ENCODE measurements around the gene IGFBP6. TPM values are rescaled to one million over a fixed set of nuclear protein-coding genes. Genes with fewer than 3 reads are reported as not detected.
A peak's percentile ranks its signal among the peaks of the same experiment; 100 is the strongest.

Gene IGFBP6
- total RNA-seq, 1 experiment from 2014 or later: 6.4 TPM

DNA sequence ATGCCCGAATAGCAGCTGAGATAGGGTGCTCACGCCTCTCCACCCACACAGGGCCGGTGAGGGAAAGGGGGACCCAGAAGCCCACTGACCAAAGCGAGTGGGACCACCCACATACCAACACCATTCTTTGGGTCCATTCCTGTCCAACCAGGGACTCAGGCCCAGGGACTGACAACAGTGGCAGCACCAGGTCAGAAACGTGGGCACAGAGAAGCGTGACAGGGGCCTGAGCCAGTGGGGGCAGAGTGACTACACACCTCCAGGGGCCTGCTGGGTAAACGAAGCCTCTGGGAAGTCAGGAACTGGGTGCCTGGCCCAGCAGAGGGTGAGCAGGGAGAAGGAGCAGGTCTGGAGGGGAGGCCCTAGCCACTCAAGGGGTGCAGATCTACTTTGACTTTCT, 32.0 kb upstream of the IGFBP6 start:
- POLR2A ChIA-PET: interaction anchor here (1.1 kb wide), 4 partner anchors 11 to 34 kb away, joined by 4 to 6 read pairs (median 6); partner anchors contain the start of genes IGFBP6 and SPRYD3
- no peak for ATAC-seq
- Mint-ChIP-seq H3K36me3 (no peaks in the 10 kb centered on the region), H3K4me1 (peaks cover 23% of the 10 kb centered on the region), H3K4me3 (no peak overlapping the region), H3K27ac (no peak overlapping the region), H3K9me3 (no peaks in the 10 kb centered on the region), H3K27me3 (ENCODE audit: low read depth) (peaks cover 26% of the 10 kb centered on the region)
- CTCF ChIA-PET: interaction anchor here (0.6 to 11.2 kb wide), 56 partner anchors 8 to 1848 kb away, joined by 3 to 474 read pairs (median 6); partner anchors contain the start of genes AAAS, CSAD, ESPL1 and IGFBP6
- no peak for TF ChIP-seq IRF2 (CRISPR knock-in tag; IDR thresholded peaks at IDR 0.05; ENCODE audit: borderline replicate concordance, low read depth)
- TF ChIP-seq CTCF (IDR thresholded peaks at IDR 0.05): no peak
- no peak for TF ChIP-seq ZNF317 (CRISPR knock-in tag; IDR thresholded peaks at IDR 0.05; ENCODE audit: borderline replicate concordance, low read depth)
- TF ChIP-seq CREM (CRISPR knock-in tag; IDR thresholded peaks at IDR 0.05): no peak
- peak; percentile 8 for DNase-seq (ENCODE audit: low spot score)

- H3K4me1 Mint-ChIP-seq: peaks cover 23% of the 10 kb centered on the region
- no peak overlapping the region for H3K27ac Mint-ChIP-seq
- peak; percentile 73 for ATAC-seq
Measured at GRCh38 chr12:53065975-53066931, 31.2 kb upstream of the IGFBP6 start.

More at GRCh38 chr12:53065975-53066931, 31.2 kb upstream of the IGFBP6 start:
- ChIA-PET POLR2A (interaction anchor here (0.6 to 1.1 kb wide), 5 partner anchors 10 to 33 kb away, joined by 3 to 6 read pairs (median 5); partner anchors contain the start of genes IGFBP6 and SPRYD3), CTCF (interaction anchor here (0.6 to 11.2 kb wide), 59 partner anchors 8 to 1848 kb away, joined by 3 to 474 read pairs (median 5); partner anchors contain the start of genes AAAS, CSAD, ESPL1 and IGFBP6)
- Mint-ChIP-seq H3K27me3 (ENCODE audit: low read depth) (peaks cover 21% of the 10 kb centered on the region), H3K36me3 (no peaks in the 10 kb centered on the region), H3K9me3 (no peaks in the 10 kb centered on the region), H3K4me3 (no peak overlapping the region)
- DNase-seq (ENCODE audit: low spot score): peak; percentile 87
- TF ChIP-seq RELA (CRISPR knock-in tag; IDR thresholded peaks at IDR 0.05; ENCODE audit: borderline replicate concordance) (no peak), ETV6 (CRISPR knock-in tag; IDR thresholded peaks at IDR 0.05) (peak; percentile 91), ZNF263 (CRISPR knock-in tag; IDR thresholded peaks at IDR 0.05; ENCODE audit: low read depth) (no peak), CTCF (IDR thresholded peaks at IDR 0.05) (peak; percentile 96), PRDM15 (CRISPR knock-in tag; IDR thresholded peaks at IDR 0.05) (0 out of 2 replicates have a peak, but pooled peaks have one; percentile 22)

All from WTC11 (cell line).